ENCODE results near the gene GSDME. TPM values are rescaled to one million over a fixed set of nuclear protein-coding genes. Genes with fewer than 3 reads are reported as not detected.

GSDME gene
- total RNA-seq, 1 donor from 2014 or later, result 22.4 TPM

DNA sequence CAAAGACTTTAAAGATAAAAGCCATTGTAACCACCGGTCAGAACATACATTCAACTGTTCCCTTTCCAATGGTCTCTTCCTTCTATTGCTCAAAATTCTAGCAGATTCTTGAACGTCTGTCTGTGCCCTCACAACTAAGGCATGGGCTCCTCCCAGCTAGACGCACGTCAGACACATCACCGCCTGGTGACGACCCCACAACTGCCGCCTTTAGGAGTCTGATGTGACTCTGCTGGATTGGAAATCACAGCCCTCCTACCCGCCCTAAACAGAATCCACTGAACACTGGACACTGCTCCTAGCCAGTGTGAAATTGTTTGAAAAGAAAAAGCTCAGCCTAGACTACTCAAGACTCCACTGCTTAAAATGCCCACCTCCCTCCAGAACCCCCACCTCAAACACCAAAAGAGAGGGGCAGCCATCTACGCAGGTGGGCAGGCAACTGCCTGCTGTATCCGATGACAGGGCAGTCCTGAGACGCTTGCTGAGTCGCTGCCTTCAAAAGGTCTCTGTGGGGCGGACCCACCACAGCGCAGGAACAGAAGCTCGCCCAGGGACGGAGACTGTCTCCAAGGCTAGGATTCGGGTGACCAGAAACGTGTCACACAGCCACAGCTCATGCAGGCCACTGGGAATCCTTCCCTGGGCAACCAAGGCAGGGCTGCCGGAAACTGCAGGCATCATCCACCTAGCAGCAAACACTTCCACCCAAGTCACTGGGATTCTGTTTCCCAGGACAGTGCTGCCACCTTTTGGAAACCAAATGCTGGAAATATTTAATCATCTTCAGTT lies 34.7 kb downstream of the GSDME start:
- no peak for DNase-seq (ENCODE audit: low spot score)

- no peak for DNase-seq (ENCODE audit: low spot score)
Observed at GRCh38 chr7:24721481-24722001, 35.7 kb downstream of the GSDME start.

- no peak for DNase-seq (ENCODE audit: low spot score)
Observed at GRCh38 chr7:24720283-24720682, 37.0 kb downstream of the GSDME start.

- DNase-seq (ENCODE audit: low spot score), result no peak
Observed at GRCh38 chr7:24718977-24719491, 38.2 kb downstream of the GSDME start.

DNA sequence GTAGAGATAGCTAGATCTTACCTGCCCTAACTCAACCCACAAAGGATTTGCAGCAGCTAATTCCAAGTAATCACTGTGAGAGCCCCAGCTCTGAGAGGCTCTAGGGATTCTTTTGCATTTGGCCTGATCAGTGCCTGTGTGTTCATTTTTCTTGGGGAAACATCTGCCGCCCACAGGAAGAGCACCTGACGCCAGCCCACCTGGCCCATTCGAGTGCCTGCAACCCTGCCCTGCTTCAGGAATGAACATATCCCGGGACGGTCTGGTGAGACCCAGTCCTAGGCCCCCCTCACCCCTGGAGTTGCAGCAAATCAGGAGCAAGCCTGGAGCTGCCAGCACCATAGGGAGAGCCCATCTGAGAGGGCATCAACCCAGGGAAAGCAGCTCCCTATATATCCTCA lies 38.8 kb downstream of the GSDME start:
- DNase-seq (ENCODE audit: low spot score), result peak; percentile 30

DNA sequence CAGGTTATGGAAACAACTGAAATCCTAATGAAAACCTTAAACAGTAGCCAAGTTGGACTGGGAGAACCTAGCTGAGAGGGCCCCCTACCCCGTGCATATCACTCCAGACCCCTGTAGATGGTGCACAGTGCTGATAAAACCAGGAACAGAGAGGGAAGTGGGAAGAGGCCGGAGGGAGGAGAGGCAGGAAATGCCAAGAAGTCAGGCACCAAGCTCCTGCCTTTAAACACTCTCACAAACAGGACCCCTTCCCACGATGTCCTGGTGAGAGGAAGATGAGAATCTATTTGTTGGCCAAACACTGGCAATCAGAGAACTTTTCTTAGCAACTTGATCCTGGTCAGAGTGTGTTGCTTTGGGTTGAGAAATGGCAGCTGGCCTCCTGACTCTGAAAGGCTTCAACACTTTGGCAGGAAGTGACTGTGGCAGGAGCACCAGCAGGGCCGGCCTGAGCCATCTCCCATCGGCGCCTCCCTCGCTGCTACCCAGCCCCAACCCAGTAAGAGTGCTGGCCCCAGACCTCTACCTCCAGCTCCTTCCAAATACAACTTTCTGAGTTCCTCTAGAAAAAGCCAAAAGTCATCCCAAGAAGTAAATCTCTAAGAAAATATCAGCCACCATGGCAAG lies 39.5 kb downstream of the GSDME start:
- peak; percentile 10 for DNase-seq (ENCODE audit: low spot score)

DNA sequence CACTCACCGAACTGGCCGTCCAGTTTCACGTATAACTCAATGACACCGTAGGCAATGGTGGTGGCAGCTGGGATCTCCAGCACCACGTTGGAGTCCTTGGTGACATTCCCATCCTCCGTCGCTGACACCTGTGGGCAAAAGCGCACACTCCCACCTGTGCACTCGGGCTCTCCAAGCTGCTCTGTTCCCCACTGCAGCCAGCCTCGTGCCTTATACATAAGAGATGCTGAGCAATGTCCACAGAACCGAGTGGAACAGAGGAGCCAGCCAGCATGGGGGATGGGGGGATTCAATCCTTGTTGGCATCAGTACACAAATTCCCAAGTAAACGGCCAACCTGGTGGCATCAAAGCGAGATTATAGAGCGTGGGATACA lies 40.0 kb downstream of the GSDME start:
- peak; percentile 36 for DNase-seq (ENCODE audit: low spot score)

- peak; percentile 14 for DNase-seq (ENCODE audit: low spot score)
Observed at GRCh38 chr7:24716480-24717246, 40.6 kb downstream of the GSDME start.

DNA sequence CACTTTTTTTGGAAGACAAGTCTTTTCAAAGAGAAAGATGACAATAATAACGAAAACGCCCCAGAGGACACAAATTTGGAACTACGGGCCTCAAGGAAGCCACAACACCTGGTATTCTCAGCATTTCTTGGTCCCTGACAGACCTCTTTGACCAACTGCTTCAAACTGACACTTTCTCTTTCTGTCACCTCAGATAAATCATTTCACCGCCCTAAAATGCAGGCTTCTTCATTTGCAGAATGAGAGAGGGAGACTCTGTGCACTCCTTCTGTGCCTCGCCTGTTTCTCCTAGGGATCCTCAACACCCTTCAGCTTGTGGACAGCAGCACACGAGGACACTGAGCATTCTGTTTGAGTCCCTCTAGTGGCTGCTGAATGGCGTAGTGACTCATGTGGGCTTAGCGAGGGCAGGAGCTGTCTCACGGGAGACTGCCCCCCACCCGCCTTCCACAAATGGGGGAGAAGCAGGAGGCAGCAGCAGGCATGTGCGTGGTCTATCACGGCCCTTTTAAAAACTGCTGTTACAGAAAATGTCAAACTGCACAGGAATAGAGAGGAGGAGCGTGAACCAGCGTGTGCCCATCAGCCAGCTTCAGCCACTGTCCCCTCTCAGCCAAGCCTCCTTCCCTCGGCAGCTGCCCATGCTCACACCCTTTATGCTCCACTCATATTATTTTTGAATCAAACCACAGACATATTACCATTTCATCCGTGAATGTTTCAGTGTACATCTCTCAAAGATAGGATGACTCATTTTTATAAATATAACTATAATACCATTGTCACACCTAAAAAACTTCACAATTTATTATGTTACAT lies 41.4 kb downstream of the GSDME start:
- DNase-seq (ENCODE audit: low spot score), result no peak

GRCh38 chr7:24715171-24715570 lies 42.1 kb downstream of the GSDME start:
- DNase-seq (ENCODE audit: low spot score), result no peak

DNA sequence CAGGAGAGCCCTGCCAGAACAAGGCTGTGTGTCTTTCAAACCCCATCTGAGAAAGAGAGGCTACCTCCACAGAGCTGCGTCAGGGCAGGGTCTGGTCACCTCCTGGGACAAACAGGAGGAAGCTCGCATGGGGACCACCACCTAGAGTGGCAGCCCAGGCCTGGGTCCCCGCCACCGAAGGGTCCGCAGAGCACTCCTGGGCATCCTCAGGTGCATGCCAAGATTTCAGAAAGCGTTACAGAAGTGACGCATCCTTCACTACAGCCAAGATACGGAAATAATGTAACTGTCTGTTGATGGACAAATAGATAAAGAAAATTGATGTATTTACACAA lies 42.6 kb downstream of the GSDME start:
- no peak for DNase-seq (ENCODE audit: low spot score)

GRCh38 chr7:24713850-24714675 lies 43.2 kb downstream of the GSDME start:
- DNase-seq (ENCODE audit: low spot score), result peak; percentile 10

DNA sequence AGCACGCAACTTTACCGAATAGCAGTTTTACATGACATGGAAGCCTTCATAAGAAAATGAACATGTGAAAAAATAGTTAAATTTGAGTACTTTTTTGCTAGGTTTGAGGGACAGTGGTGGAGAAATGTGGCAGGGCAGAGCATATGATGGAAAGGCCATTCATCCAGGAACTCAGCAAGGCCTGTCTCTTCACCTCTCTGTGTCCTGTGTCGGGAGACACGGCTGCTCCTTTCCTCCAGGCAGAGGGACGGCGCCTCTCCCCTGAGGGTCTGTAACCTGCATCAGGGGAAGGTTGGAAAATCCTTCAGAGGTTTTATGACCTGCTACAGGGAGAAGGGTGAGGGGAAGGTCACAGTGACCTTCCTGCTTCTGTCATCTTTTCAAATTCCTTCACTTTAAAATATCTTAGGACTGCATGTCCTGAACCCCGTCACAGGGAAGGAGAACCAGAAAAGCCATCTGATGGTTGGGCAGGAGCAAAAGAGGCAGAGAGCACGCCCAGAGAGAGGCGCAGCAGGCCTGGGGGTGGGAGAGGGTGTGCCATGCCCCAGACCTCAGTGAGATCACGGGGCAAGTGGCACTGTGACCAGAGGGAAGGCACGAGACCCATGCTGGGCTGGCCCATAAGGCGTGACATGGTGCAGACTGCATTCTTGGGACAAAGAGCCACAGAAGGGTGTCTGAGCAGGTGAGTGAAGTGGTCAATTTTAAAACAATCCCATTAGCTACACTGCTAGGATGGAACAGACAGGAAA lies 44.0 kb downstream of the GSDME start:
- peak; percentile 26 for DNase-seq (ENCODE audit: low spot score)

DNA sequence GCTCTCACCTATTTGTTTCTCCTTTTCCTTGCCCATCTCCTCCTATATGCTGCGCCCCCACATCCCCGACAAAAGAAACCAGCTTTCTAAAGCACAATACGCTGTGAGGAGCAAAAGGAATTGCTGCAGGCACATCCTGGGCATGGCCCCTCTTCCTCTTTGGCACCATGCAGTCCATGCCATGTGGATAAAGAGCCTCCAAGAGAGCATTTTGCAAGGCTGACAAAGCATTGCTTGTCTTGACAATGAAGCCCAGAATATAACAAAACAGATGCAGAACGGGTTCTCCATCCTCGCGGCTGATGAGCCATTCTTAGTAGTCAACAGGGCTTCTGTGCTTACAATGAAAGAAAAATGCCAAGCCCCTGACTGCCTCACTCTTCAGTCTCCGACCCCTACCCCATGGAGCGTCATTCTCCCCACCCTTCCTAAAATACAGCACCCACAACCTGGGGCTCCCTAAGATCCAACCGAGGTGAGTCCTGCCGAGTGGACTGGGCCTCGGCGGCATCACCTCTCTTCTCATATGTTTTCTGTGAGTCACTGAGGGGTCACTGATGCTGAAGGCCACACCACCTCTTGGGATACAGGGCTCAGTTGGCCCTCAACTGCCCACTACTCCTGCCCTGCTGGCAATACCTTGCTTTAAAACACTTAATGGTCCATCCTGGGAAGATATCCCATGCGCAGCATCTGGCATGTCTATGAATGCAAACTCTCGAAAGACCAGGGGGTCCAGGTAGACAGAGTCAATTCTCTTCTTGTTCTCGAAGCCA lies 47.5 kb downstream of the GSDME start:
- peak; percentile 22 for DNase-seq (ENCODE audit: low spot score)

GRCh38 chr7:24709051-24709450 lies 48.2 kb downstream of the GSDME start:
- peak; percentile 33 for DNase-seq (ENCODE audit: low spot score)

DNA sequence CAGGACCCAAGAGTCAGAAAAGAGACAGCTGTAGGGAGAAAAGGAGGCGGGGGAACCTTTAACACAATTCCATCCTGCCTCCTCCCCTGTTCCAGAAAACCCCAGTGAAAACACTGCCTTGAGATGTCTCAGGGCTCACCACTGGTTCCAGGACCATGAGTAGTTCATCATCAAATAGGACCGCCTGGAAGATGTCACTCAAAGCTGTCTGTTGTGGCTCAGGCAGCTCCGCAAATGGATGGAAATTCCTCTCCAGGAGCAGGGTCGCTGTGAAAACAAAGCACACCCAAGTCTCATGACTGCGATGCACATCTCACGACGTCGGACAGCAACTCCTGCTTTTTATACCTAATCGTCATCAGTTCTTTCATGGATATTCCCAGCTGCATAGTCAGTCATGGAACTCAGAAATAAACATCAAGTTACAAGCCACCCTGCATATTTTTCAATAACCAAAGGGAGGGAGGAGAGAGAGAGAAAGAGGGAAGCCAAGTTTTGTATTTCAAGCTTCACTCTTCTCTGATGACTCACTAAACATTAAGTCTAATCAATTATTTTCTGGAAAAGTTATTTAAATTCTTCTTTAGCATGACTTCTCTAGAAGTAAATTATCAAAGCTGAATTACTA lies 49.2 kb downstream of the GSDME start:
- peak; percentile 19 for DNase-seq (ENCODE audit: low spot score)

DNA sequence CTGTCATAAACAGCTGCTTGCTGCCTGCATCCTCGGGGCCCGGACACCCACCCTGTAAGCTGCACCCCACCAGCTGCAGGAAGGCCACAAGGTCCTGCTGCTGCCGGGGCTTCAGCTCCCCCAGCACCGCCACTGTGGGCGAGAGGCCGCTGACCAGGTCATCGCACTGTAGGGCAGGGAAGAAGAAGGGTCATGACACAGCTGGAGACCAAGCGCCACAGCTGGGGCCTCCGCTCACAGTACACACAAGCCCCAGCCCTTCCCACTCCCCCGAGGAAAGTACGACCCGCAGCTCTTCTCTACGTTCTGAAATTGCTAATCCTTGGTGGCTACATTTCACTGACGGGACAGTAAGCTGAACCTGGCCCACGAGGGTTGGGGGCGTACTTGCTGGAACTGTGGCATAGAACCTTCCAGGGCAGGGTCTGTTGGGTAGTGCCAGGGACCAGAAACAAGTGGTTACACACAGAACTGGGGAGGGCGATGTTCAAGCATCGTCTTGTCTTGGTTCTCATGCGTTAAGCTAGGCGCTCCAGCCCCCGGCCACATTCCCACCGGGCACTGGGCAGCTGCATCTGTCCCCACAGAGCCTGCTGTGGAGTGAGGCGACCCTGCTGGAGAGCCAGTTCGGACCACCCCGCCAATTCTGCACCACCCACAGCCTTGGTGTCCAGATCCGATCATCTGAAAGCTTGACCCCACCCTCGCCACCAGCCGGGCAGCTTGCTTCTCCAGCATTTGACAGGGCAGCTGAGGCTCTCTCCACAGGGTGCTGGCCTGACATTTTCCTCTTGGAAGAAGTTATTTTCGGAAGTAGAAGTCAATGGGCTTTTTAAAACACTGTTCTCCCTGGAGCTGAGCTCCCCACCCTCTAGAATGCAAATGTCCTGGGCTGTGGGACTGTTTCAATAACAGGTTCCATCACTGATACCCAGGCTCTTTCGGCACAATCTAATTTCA lies 50.8 kb downstream of the GSDME start:
- peak; percentile 34 for DNase-seq (ENCODE audit: low spot score)

All from ureter (tissue), 1 donor.